Measurements from ENCODE around the gene GNB1. TPM values are rescaled to one million over a fixed set of nuclear protein-coding genes. Genes with fewer than 3 reads are reported as not detected.

Gene GNB1
- total RNA-seq, 1 donor from 2014 or later = 427 TPM

DNA sequence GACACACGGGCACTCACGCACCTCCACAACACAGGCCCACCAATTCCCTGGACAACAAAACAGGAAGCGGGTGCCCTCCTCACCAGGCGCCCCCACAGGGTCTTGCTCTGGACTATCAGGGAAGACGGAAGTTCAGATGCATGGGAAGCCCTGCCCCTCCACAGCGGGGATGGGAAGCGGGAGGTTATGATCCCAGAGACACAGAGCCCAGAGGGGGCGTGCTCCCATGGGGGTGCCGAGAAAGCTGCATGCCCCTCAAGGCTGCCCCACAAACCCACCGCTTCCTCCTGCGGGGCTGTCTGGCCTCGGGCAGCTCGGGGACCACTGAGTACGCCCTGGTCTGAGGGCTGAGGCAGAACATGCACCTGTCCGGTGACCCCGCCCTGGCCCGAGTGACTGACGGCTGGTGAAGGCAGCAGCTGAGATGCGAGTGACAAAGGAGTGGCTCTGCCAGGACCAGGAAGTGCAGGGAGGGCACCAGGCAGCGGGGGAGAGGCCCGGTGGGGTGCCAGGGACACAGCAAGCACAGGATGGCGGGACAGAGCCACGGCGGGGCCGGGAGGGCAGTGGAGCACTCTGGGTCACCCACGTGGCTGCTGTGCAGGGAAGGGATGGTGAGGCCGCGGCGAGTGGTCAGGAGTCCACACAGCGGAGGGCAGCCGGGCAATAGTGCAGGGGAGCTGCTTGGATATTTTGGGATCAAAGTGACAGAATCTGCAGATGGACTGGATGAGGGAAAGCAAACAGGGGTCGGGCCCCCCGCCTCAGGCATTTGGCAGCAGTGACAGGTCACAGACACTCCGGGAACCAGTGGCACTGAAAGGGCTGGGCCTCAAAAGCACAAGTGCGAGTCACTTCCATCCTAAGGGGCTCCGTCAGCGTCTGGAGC, 131.2 kb downstream of the GNB1 start:
- no peak overlapping the region for H3K27ac Mint-ChIP-seq (ENCODE audit: unreplicated experiment)
- TF ChIP-seq, protein P1, sequence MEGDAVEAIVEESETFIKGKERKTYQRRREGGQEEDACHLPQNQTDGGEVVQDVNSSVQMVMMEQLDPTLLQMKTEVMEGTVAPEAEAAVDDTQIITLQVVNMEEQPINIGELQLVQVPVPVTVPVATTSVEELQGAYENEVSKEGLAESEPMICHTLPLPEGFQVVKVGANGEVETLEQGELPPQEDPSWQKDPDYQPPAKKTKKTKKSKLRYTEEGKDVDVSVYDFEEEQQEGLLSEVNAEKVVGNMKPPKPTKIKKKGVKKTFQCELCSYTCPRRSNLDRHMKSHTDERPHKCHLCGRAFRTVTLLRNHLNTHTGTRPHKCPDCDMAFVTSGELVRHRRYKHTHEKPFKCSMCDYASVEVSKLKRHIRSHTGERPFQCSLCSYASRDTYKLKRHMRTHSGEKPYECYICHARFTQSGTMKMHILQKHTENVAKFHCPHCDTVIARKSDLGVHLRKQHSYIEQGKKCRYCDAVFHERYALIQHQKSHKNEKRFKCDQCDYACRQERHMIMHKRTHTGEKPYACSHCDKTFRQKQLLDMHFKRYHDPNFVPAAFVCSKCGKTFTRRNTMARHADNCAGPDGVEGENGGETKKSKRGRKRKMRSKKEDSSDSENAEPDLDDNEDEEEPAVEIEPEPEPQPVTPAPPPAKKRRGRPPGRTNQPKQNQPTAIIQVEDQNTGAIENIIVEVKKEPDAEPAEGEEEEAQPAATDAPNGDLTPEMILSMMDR (IDR thresholded peaks at IDR 0.05; ENCODE audit: unreplicated experiment) = no peak
- no peak overlapping the region for H3K4me3 Mint-ChIP-seq (ENCODE audit: unreplicated experiment)
- H3K27me3 Mint-ChIP-seq (ENCODE audit: unreplicated experiment) = peaks cover 5% of the 10 kb centered on the region
- no peaks in the 10 kb centered on the region for H3K4me1 Mint-ChIP-seq (ENCODE audit: unreplicated experiment)
- no peak for DNase-seq (ENCODE audit: low spot score)
- peaks cover 39% of the 10 kb centered on the region for H3K36me3 Mint-ChIP-seq (ENCODE audit: low read depth, unreplicated experiment)
- H3K9me3 Mint-ChIP-seq (ENCODE audit: unreplicated experiment) = no peaks in the 10 kb centered on the region

DNA sequence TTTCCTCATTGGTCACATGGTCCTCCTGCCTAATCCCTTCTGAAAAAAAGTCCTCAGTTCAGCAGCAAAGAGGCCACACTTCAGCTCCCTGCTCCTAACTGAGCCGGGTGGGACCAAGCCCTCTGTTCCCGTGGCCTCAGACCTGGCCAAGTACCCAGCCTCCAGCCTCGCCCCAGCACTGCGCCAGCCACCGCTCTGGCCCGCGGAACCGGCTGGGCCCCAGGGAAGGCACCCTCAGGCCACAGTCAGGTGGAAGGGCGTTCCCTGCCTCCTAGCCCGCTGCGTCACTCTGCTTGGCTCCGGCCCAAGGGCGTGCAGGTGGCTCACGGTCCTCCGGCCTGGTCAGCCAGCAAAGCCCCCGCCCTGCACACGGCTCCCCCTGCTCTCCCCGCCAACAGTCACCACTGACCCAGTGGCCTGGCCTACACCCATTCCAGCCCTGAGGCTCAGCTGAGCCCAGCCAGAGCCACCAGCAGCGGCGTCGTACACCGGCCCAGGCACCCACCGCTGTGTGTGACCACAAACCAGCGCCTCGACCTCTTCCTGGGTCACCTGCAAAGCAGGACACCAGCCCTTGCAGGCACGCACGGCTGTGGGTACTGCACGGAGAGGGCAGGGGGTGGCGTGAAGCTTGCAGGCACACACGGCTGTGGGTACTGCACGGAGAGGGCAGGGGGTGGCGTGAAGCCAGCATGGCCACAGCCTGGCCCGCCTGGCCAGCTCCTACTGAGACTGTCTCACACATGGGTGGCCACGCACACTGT, 132.0 kb downstream of the GNB1 start:
- H3K4me3 Mint-ChIP-seq (ENCODE audit: unreplicated experiment) = peak overlapping the region; percentile 51
- no peaks in the 10 kb centered on the region for H3K4me1 Mint-ChIP-seq (ENCODE audit: unreplicated experiment)
- DNase-seq (ENCODE audit: low spot score) = no peak
- TF ChIP-seq, protein P1 (IDR thresholded peaks at IDR 0.05; ENCODE audit: unreplicated experiment) = no peak
- no peak overlapping the region for H3K27ac Mint-ChIP-seq (ENCODE audit: unreplicated experiment)
- H3K9me3 Mint-ChIP-seq (ENCODE audit: unreplicated experiment) = no peaks in the 10 kb centered on the region
- peaks cover 35% of the 10 kb centered on the region for H3K36me3 Mint-ChIP-seq (ENCODE audit: low read depth, unreplicated experiment)
- H3K27me3 Mint-ChIP-seq (ENCODE audit: unreplicated experiment) = peaks cover 5% of the 10 kb centered on the region

DNA sequence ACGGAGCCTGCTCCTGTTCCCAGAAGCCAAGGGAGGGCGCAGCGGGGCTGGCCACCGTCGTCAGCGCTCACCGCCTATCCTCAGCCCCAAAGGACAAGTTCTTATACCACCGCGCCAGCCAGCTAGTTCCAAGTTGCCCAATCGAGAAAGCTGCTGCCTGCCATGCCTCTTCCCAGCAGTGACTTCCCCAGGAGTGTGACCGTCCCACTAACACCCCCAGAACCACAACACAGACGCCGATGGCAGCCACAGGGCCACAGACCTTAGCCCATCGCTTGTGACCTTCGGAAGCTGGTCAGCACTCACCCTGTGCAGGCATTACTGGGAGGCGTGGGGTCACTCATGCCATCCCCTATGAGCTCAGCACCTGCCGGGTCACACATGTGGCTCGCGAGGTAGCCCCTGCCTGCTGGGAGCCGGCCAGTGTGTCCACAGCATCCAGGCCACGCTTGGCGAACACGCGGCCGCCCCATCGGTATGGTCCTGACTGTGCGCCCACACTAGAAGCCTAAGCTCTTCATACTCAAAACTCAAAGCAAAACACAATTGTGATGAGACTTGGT, 132.7 kb downstream of the GNB1 start:
- Mint-ChIP-seq H3K27ac (ENCODE audit: unreplicated experiment) (peak overlapping the region; percentile 52), H3K9me3 (ENCODE audit: unreplicated experiment) (no peaks in the 10 kb centered on the region), H3K36me3 (ENCODE audit: low read depth, unreplicated experiment) (peaks cover 35% of the 10 kb centered on the region), H3K4me1 (ENCODE audit: unreplicated experiment) (no peaks in the 10 kb centered on the region), H3K27me3 (ENCODE audit: unreplicated experiment) (peaks cover 5% of the 10 kb centered on the region), H3K4me3 (ENCODE audit: unreplicated experiment) (peak overlapping the region; percentile 56)
- TF ChIP-seq, protein P1 (IDR thresholded peaks at IDR 0.05; ENCODE audit: unreplicated experiment) = no peak
- no peak for DNase-seq (ENCODE audit: low spot score)

DNA sequence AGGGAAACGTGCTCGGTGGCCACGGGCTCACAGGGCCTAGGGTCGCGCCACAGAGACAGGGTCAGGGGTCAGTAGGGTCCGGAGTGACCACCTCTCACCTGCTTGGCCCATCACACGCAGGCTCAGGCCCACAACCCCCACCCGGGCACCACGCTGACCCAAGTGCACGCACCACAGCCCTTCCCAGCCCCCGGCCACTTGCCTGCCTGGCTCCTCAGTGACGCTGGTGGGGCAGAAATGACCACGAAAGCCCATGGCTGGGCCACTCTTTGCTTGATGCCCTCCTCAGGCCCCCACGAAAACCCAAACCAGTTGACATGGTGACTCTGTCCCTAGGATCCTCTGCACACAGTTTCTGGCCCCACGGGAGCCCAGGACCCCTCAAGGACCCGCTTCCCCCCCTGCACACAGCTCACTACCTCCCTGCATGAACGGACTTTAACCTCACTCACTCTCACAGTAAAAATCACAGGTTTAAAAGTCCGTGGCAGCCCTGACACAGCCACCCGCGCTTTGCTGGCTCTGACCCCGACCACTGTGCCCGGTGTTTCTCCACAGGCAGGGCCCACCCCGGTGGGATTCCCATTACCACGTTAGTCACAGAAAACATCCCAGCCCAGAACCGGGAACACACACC, 133.3 kb downstream of the GNB1 start:
- no peaks in the 10 kb centered on the region for H3K9me3 Mint-ChIP-seq (ENCODE audit: unreplicated experiment)
- TF ChIP-seq, protein P1 (IDR thresholded peaks at IDR 0.05; ENCODE audit: unreplicated experiment) = no peak
- peaks cover 5% of the 10 kb centered on the region for H3K27me3 Mint-ChIP-seq (ENCODE audit: unreplicated experiment)
- DNase-seq (ENCODE audit: low spot score) = no peak
- peak overlapping the region; percentile 56 for H3K4me3 Mint-ChIP-seq (ENCODE audit: unreplicated experiment)
- H3K4me1 Mint-ChIP-seq (ENCODE audit: unreplicated experiment) = no peaks in the 10 kb centered on the region
- H3K36me3 Mint-ChIP-seq (ENCODE audit: low read depth, unreplicated experiment) = peaks cover 32% of the 10 kb centered on the region
- H3K27ac Mint-ChIP-seq (ENCODE audit: unreplicated experiment) = peak overlapping the region; percentile 67

All from endothelial cell (in vitro differentiated cells).